HG03460 (cell line): Measurements from ENCODE around the gene GRB14.
"Not testable (repeated sequence)": the region's sequence is repeated elsewhere in the genome, so short reads cannot be mapped to it uniquely, and the experiment has no call there.

Experiments
- ATAC-seq: cut with Tn5 transposase; IDR thresholded peaks from one replicate; pipeline ENCODE4 v1.9.1; 2021; ENCODE audit not compliant: unreplicated experiment

The GRB14 gene

GRCh38 chr2:164498836-164499235 is 122.4 kb downstream of the GRB14 start:
- ATAC-seq = no peak

- ATAC-seq = no peak
These were observed 124.4 kb downstream of the GRB14 start for GRCh38 chr2:164496881-164497280.

GRCh38 chr2:164496421-164496820 is 124.9 kb downstream of the GRB14 start:
- no peak for ATAC-seq

- ATAC-seq = no peak
These were observed 125.6 kb downstream of the GRB14 start for GRCh38 chr2:164495491-164496223.

GRCh38 chr2:164485541-164485940 is 135.7 kb downstream of the GRB14 start:
- ATAC-seq = no peak

GRCh38 chr2:164479460-164479859 is 141.8 kb downstream of the GRB14 start:
- ATAC-seq = no peak

GRCh38 chr2:164478205-164478604 is 143.1 kb downstream of the GRB14 start:
- ATAC-seq = no peak

GRCh38 chr2:164474873-164475272 is 146.4 kb downstream of the GRB14 start:
- ATAC-seq = no peak

- no peak for ATAC-seq
These were observed 148.3 kb downstream of the GRB14 start for GRCh38 chr2:164473021-164473420.

GRCh38 chr2:164465047-164465446 is 156.2 kb downstream of the GRB14 start:
- not testable (repeated sequence) for ATAC-seq

GRCh38 chr2:164464376-164464775 is 156.9 kb downstream of the GRB14 start:
- no peak for ATAC-seq

GRCh38 chr2:164458792-164459191 is 162.5 kb downstream of the GRB14 start:
- ATAC-seq = no peak

- ATAC-seq = no peak
These were observed 164.0 kb downstream of the GRB14 start for GRCh38 chr2:164457271-164457670.

GRCh38 chr2:164456619-164457018 is 164.7 kb downstream of the GRB14 start:
- no peak for ATAC-seq

- no peak for ATAC-seq
These were observed 167.5 kb downstream of the GRB14 start for GRCh38 chr2:164453656-164454305.

- ATAC-seq = no peak
These were observed 171.0 kb downstream of the GRB14 start for GRCh38 chr2:164450278-164450677.

GRCh38 chr2:164449706-164450105 is 171.6 kb downstream of the GRB14 start:
- no peak for ATAC-seq

GRCh38 chr2:164447660-164448059 is 173.6 kb downstream of the GRB14 start:
- ATAC-seq = no peak
